Upper lobe of left lung (tissue), 6 donors: ENCODE measurements around the gene GP1BB. TPM values are rescaled to one million over a fixed set of nuclear protein-coding genes. Genes with fewer than 3 reads are reported as not detected.

ENCODE experiments used
- ATAC-seq, 2 donors: fragments of 200-7000 bp; cut with Tn5 transposase; one replicate each; pipeline ENCODE4 v1.9.1; 2022; ENCODE audit warnings: mild to moderate bottlenecking in 2 of 2, moderate library complexity in 2 of 2; ENCODE audit not compliant: low FRiP score in 2 of 2
- DNase-seq, 2 donors: peaks; one replicate each; pipeline ENCODE4 v3.0.0-alpha.2; 2019 to 2020
- H3K27ac ChIP-seq, 4 donors: fragments of 200-600 bp; sonication (generic); one replicate each; pipeline ENCODE4 v1.5.1; 2016 to 2019
- H3K27me3 ChIP-seq, 4 donors: fragments of 200-600 bp; sonication (generic); one replicate each; pipeline ENCODE4 v1.5.1; 2017 to 2019
- H3K36me3 ChIP-seq, 4 donors: fragments of 200-600 bp; sonication (generic); one replicate each; pipeline ENCODE4 v1.5.1; 2016 to 2019
- H3K4me1 ChIP-seq, 4 donors: fragments of 200-600 bp; sonication (generic); one replicate each; pipeline ENCODE4 v1.5.1; 2018 to 2019
- H3K4me3 ChIP-seq, 4 donors: fragments of 200-600 bp; sonication (generic); one replicate each; pipeline ENCODE4 v1.5.1; 2017 to 2019; ENCODE audit warnings: mild to moderate bottlenecking in 2 of 4, moderate library complexity in 1 of 4
- H3K9me3 ChIP-seq, 4 donors: fragments of 200-600 bp; sonication (generic); one replicate each; pipeline ENCODE4 v1.5.1; 2018 to 2019
- CTCF ChIP-seq, 6 experiments: fragments of 450-650 bp in 4 of 6; fragments of 200-600 bp in 2 of 6; sonication (generic) in 2 of 6; IDR thresholded peaks; one replicate each; pipeline ENCODE4 v1.5.1; 2016 to 2019; ENCODE audit warnings: antibody characterized with exemption in 6 of 6
- EP300 ChIP-seq, 4 donors: sonication (generic); formaldehyde crosslinking; IDR thresholded peaks; one replicate each; pipeline ENCODE4 v1.5.1; 2017; ENCODE audit warnings: antibody characterized with exemption in 4 of 4, control low read depth in 2 of 4
- POLR2A ChIP-seq, 4 donors: fragments of 450-650 bp; IDR thresholded peaks; one replicate each; pipeline ENCODE4 v1.5.1; 2016 to 2017; ENCODE audit warnings: antibody characterized with exemption in 4 of 4, mild to moderate bottlenecking in 2 of 4
- POLR2AphosphoS5 ChIP-seq, 2 donors: sonication (generic); formaldehyde crosslinking; IDR thresholded peaks; one replicate each; pipeline ENCODE4 v1.5.1; 2017; ENCODE audit warnings: antibody characterized with exemption in 2 of 2
- WGBS, 2 donors: methylation state at CpG; one replicate each; pipeline ENCODE4 v1.1.5; 2017 to 2018; 5-methylcytosine and 5-hydroxymethylcytosine counted together
- total RNA-seq, 6 donors: library from RNA; depleted of rRNA in 4 of 6; stranded (reverse); fragments of >200 nt in 4 of 6; gene quantifications; one replicate each; pipeline versions ENCODE4 v1.1.0 to v1.2.1, GENCODE V29; 2016 to 2021
- donor health status: DM: no; HTN: no; CAD: no; lungs with moderate emphysema.
- donor health status: DM: no; HTN: yes; CAD: no; lungs with severe emphysema.

Gene GP1BB
- total RNA-seq, 6 donors from 2014 or later = 1.5 to 23.7 (median 6.6) TPM

GRCh38 chr22:19688301-19689290 lies 34.7 kb upstream of the GP1BB start:
- no peaks in the 10 kb centered on the region for H3K36me3 ChIP-seq
- 53 to 66% methylated on average over 16 to 21 of the region's 21 CpGs for WGBS, 2 donors
- DNase-seq = peak in 1 of 2 donors; percentile 61
- TF ChIP-seq POLR2AphosphoS5 (IDR thresholded peaks at IDR 0.05) (no peak), CTCF (IDR thresholded peaks at IDR 0.05) (no peak), POLR2A (IDR thresholded peaks at IDR 0.05) (no peak), EP300 (IDR thresholded peaks at IDR 0.05) (no peak)
- H3K4me3 ChIP-seq = no peak overlapping the region
- H3K4me1 ChIP-seq = peaks cover 0 to 20% (median 3%) of the 10 kb centered on the region in 4 donors
- peak overlapping the region in 2 of 4 donors; percentile 35 to 64 for H3K27ac ChIP-seq
- peak; percentile 31 to 56 for ATAC-seq
- H3K27me3 ChIP-seq = peaks cover 0 to 2% (median 0%) of the 10 kb centered on the region in 4 donors
- no peaks in the 10 kb centered on the region for H3K9me3 ChIP-seq

GRCh38 chr22:19689408-19689807 lies 33.9 kb upstream of the GP1BB start:
- H3K27ac ChIP-seq = no peak overlapping the region

GRCh38 chr22:19691007-19691720 lies 32.2 kb upstream of the GP1BB start:
- no peak for ATAC-seq
- Histone ChIP-seq H3K4me1 (peaks cover 0 to 20% (median 3%) of the 10 kb centered on the region in 4 donors), H3K36me3 (no peaks in the 10 kb centered on the region), H3K9me3 (no peaks in the 10 kb centered on the region), H3K27ac (peak overlapping the region in 2 of 4 donors; percentile 24 to 32), H3K27me3 (peaks cover 0 to 2% (median 0%) of the 10 kb centered on the region in 4 donors), H3K4me3 (peak overlapping the region in 1 of 4 donors; percentile 0)
- no peak for DNase-seq
- TF ChIP-seq POLR2A (IDR thresholded peaks at IDR 0.05) = no peak
- no peak for TF ChIP-seq POLR2AphosphoS5 (IDR thresholded peaks at IDR 0.05)
- TF ChIP-seq EP300 (IDR thresholded peaks at IDR 0.05) = no peak
- no peak for TF ChIP-seq CTCF (IDR thresholded peaks at IDR 0.05)
- WGBS, 2 donors = 65 to 66% methylated on average over 9 of the region's 9 CpGs

More at GRCh38 chr22:19689408-19689807, 33.9 kb upstream of the GP1BB start:
- no peak for TF ChIP-seq EP300 (IDR thresholded peaks at IDR 0.05)
- no peak for TF ChIP-seq CTCF (IDR thresholded peaks at IDR 0.05)
- no peak for TF ChIP-seq POLR2AphosphoS5 (IDR thresholded peaks at IDR 0.05)
- TF ChIP-seq POLR2A (IDR thresholded peaks at IDR 0.05) = no peak
- no peaks in the 10 kb centered on the region for H3K36me3 ChIP-seq
- 60 to 86% methylated on average over 4 to 15 of the region's 15 CpGs for WGBS, 2 donors
- no peaks in the 10 kb centered on the region for H3K9me3 ChIP-seq
- peaks cover 0 to 20% (median 3%) of the 10 kb centered on the region in 4 donors for H3K4me1 ChIP-seq
- DNase-seq (no peak), ATAC-seq (no peak)
- peaks cover 0 to 2% (median 0%) of the 10 kb centered on the region in 4 donors for H3K27me3 ChIP-seq
- H3K4me3 ChIP-seq = no peak overlapping the region

- Histone ChIP-seq H3K4me3 (peak overlapping the region in 2 of 4 donors; percentile 0 to 3), H3K27ac (peak overlapping the region in 2 of 4 donors; percentile 24 to 32), H3K36me3 (no peaks in the 10 kb centered on the region), H3K4me1 (peaks cover 0 to 20% (median 3%) of the 10 kb centered on the region in 4 donors), H3K9me3 (no peaks in the 10 kb centered on the region), H3K27me3 (peaks cover 0 to 2% (median 0%) of the 10 kb centered on the region in 4 donors)
- TF ChIP-seq EP300 (IDR thresholded peaks at IDR 0.05) (no peak), POLR2AphosphoS5 (IDR thresholded peaks at IDR 0.05) (no peak), CTCF (IDR thresholded peaks at IDR 0.05) (no peak), POLR2A (IDR thresholded peaks at IDR 0.05) (no peak)
- 31 to 37% methylated on average over 19 of the region's 19 CpGs for WGBS, 2 donors
- DNase-seq (peak in 1 of 2 donors; percentile 36), ATAC-seq (peak in 1 of 2 donors; percentile 77)
Observed at GRCh38 chr22:19691721-19692341, 31.5 kb upstream of the GP1BB start.
